ENCODE results near the gene TMEM231. TPM values are rescaled to one million over a fixed set of nuclear protein-coding genes. Genes with fewer than 3 reads are reported as not detected.

TMEM231 gene
- total and polyA plus RNA-seq, 9 of the 15 experiments (the other 6 are each of a cell fraction or from before 2014, with no cell fraction given): 1.6 to 27.6 (median 9.1) TPM

GRCh38 chr16:75565640-75566039, 9.6 kb upstream of the TMEM231 start (continued):
- 0 out of 4 replicates have a peak, but pooled peaks of 1 of the 2 experiments have one; percentile 35 for TF ChIP-seq ZNF318 (IDR thresholded peaks at IDR 0.05; ENCODE audit: borderline replicate concordance in 1 of 2, low read depth in 1 of 2)
- 0 out of 2 replicates have a peak, but pooled peaks have one; percentile 21 for TF ChIP-seq OTX1 (CRISPR knock-in tag; IDR thresholded peaks at IDR 0.05)
- TF ChIP-seq NFATC3 (IDR thresholded peaks at IDR 0.05): no peak
- TF ChIP-seq ZKSCAN1 (IDR thresholded peaks at IDR 0.05; ENCODE audit: low read depth, low read length): no peak
- no peak for TF ChIP-seq ZBTB12 (CRISPR knock-in tag; IDR thresholded peaks at IDR 0.05)
- no peak for TF ChIP-seq THAP7 (CRISPR knock-in tag; IDR thresholded peaks at IDR 0.05)
- TF ChIP-seq FOSL1 (tag; conservative IDR thresholded peaks at IDR 0.05): 0 out of 2 replicates have a peak, but pooled peaks have one; percentile 1
- TF ChIP-seq CBX2 (IDR thresholded peaks at IDR 0.05; ENCODE audit: insufficient read depth, low read length, poor library complexity, severe bottlenecking): no peak
- no peak for TF ChIP-seq PBX2 (CRISPR knock-in tag; IDR thresholded peaks at IDR 0.05; ENCODE audit: low read depth)
- TF ChIP-seq PBX2 (tag; conservative IDR thresholded peaks at IDR 0.05; ENCODE audit: low read depth): peak; percentile 89
- TF ChIP-seq LARP7 (IDR thresholded peaks at IDR 0.05): peak; percentile 34; the same call in 1 of the 2 replicates
- TF ChIP-seq ILK (tag; IDR thresholded peaks at IDR 0.05; ENCODE audit: borderline replicate concordance, low read depth): no peak
- no peak for TF ChIP-seq GTF2B (IDR thresholded peaks at IDR 0.05; ENCODE audit: extremely low read depth, insufficient read length)
- peak; percentile 44 for TF ChIP-seq BRD9 (IDR thresholded peaks at IDR 0.05; ENCODE audit: low read depth, partially characterized antibody)
- no peak for TF ChIP-seq ZNF175 (CRISPR knock-in tag; IDR thresholded peaks at IDR 0.05; ENCODE audit: low read depth)
